MM.1S (cell line): ENCODE data around the gene ISOC2.

ENCODE experiments used
- DNase-seq: peaks from one replicate; pipeline ENCODE4 v3.0.0-alpha.2; 2015
- H2AFZ ChIP-seq: fragments of 300-600 bp; sonication (generic); 2 replicates; pipeline ENCODE4 v1.6.0; 2016; ENCODE audit warnings: antibody characterized with exemption, low read length
- H3F3A ChIP-seq: fragments of 300-600 bp; sonication (generic); 2 replicates; pipeline ENCODE4 v1.6.1; 2016; ENCODE audit warnings: mild to moderate bottlenecking, antibody characterized with exemption, low read length, moderate library complexity, mixed read lengths; ENCODE audit not compliant: insufficient read depth
- H3K27ac ChIP-seq: fragments of 300-600 bp; sonication (generic); 2 replicates; pipeline ENCODE4 v1.5.1; 2016; ENCODE audit warnings: mild to moderate bottlenecking, low read length
- H3K27me3 ChIP-seq: fragments of 300-600 bp; sonication (generic); replicated peaks from 2 replicates; pipeline ENCODE4 v1.6.0; 2016; ENCODE audit warnings: low read length; ENCODE audit not compliant: insufficient read depth
- H3K36me3 ChIP-seq: fragments of 300-600 bp; sonication (generic); replicated peaks from 2 replicates; pipeline ENCODE4 v1.6.1; 2016; ENCODE audit warnings: mild to moderate bottlenecking, low read length, mixed read lengths; ENCODE audit not compliant: insufficient read depth
- H3K4me1 ChIP-seq: fragments of 300-600 bp; sonication (generic); 2 replicates; pipeline ENCODE4 v1.6.1; 2016; ENCODE audit warnings: low read length, mixed read lengths
- H3K4me2 ChIP-seq: fragments of 300-600 bp; sonication (generic); 2 replicates; pipeline ENCODE4 v1.6.0; 2016; ENCODE audit warnings: low read depth, low read length
- H3K4me3 ChIP-seq: fragments of 300-600 bp; sonication (generic); 2 replicates; pipeline ENCODE4 v1.5.1; 2016; ENCODE audit warnings: low read length, mixed read lengths
- H3K79me2 ChIP-seq: fragments of 300-600 bp; sonication (generic); 2 replicates; pipeline ENCODE4 v1.6.1; 2016; ENCODE audit warnings: mixed run types, low read length, mixed read lengths
- H3K9ac ChIP-seq: fragments of 300-600 bp; sonication (generic); 2 replicates; pipeline ENCODE4 v1.6.1; 2016; ENCODE audit warnings: low read length, mixed read lengths
- H3K9me2 ChIP-seq: fragments of 300-600 bp; sonication (generic); replicated peaks from 2 replicates; pipeline ENCODE4 v1.6.1; 2016; ENCODE audit warnings: mild to moderate bottlenecking, low read length, mixed read lengths; ENCODE audit not compliant: insufficient read depth
- H3K9me3 ChIP-seq: fragments of 300-600 bp; sonication (generic); replicated peaks from 2 replicates; pipeline ENCODE4 v1.6.1; 2016; ENCODE audit warnings: mild to moderate bottlenecking, low read length, mixed read lengths; ENCODE audit not compliant: insufficient read depth
- H4K20me1 ChIP-seq: fragments of 300-600 bp; sonication (generic); 2 replicates; pipeline ENCODE4 v1.6.1; 2016; ENCODE audit warnings: mild to moderate bottlenecking, low read length, moderate library complexity, mixed read lengths; ENCODE audit not compliant: insufficient read depth
- CTCF ChIP-seq: fragments of 300-600 bp; sonication (generic); IDR thresholded peaks from 2 replicates; pipeline ENCODE4 v1.5.1; 2016; ENCODE audit warnings: antibody characterized with exemption, low read length, mixed read lengths
- EZH2 ChIP-seq: fragments of 300-600 bp; sonication (generic); optimal IDR thresholded peaks from 2 replicates; pipeline ENCODE3; 2017; ENCODE audit warnings: low read depth, mild to moderate bottlenecking, antibody characterized with exemption, low read length, mixed read lengths
- EZH2phosphoT487 ChIP-seq: fragments of 300-600 bp; sonication (generic); IDR thresholded peaks from 2 replicates; pipeline ENCODE4 v1.6.1; 2018; ENCODE audit warnings: antibody characterized with exemption, low read length

Gene ISOC2

GRCh38 chr19:55493645-55494171, 32.3 kb upstream of the ISOC2 start:
- Histone ChIP-seq H4K20me1 (no peaks in the 10 kb centered on the region), H3K9me3 (no peaks in the 10 kb centered on the region), H3K4me2 (no peak overlapping the region), H3K36me3 (no peaks in the 10 kb centered on the region), H3K27ac (no peak overlapping the region), H3K9ac (no peak overlapping the region), H3K9me2 (no peaks in the 10 kb centered on the region), H3K4me3 (no peak overlapping the region), H3K27me3 (peaks cover 96% of the 10 kb centered on the region), H3K4me1 (no peaks in the 10 kb centered on the region), H3F3A (no peaks in the 10 kb centered on the region), H2AFZ (no peak overlapping the region), H3K79me2 (no peaks in the 10 kb centered on the region)
- TF ChIP-seq CTCF = no peak
- no peak for TF ChIP-seq EZH2phosphoT487
- no peak for TF ChIP-seq EZH2
- no peak for DNase-seq

GRCh38 chr19:55493052-55493644, 31.7 kb upstream of the ISOC2 start:
- H2AFZ ChIP-seq = no peak overlapping the region

GRCh38 chr19:55492362-55492944, 31.0 kb upstream of the ISOC2 start:
- peaks cover 93% of the 10 kb centered on the region for H3K27me3 ChIP-seq
- H3K4me1 ChIP-seq = no peaks in the 10 kb centered on the region
- H3K27ac ChIP-seq = no peak overlapping the region
- DNase-seq = no peak
- H3K4me3 ChIP-seq = no peak overlapping the region
- H3K79me2 ChIP-seq = no peaks in the 10 kb centered on the region
- no peaks in the 10 kb centered on the region for H3K9me2 ChIP-seq
- no peaks in the 10 kb centered on the region for H3F3A ChIP-seq
- TF ChIP-seq EZH2phosphoT487 = no peak
- TF ChIP-seq CTCF = no peak
- H4K20me1 ChIP-seq = no peaks in the 10 kb centered on the region
- no peaks in the 10 kb centered on the region for H3K36me3 ChIP-seq
- H2AFZ ChIP-seq = no peak overlapping the region
- no peaks in the 10 kb centered on the region for H3K9me3 ChIP-seq
- no peak overlapping the region for H3K9ac ChIP-seq
- H3K4me2 ChIP-seq = no peak overlapping the region

More at GRCh38 chr19:55493052-55493644, 31.7 kb upstream of the ISOC2 start:
- Histone ChIP-seq H3K9me3 (no peaks in the 10 kb centered on the region), H3K4me1 (no peaks in the 10 kb centered on the region), H3K79me2 (no peaks in the 10 kb centered on the region), H3K27ac (no peak overlapping the region), H3K4me2 (no peak overlapping the region), H3K9me2 (no peaks in the 10 kb centered on the region), H3K4me3 (no peak overlapping the region), H3K9ac (no peak overlapping the region), H3F3A (no peaks in the 10 kb centered on the region), H3K27me3 (peaks cover 95% of the 10 kb centered on the region), H3K36me3 (no peaks in the 10 kb centered on the region), H4K20me1 (no peaks in the 10 kb centered on the region)
- DNase-seq = no peak
- TF ChIP-seq EZH2phosphoT487 (no peak), CTCF (no peak), EZH2 (no peak)
